ENCODE results near the gene MLEC.
"Not testable (repeated sequence)": the region's sequence is repeated elsewhere in the genome, so short reads cannot be mapped to it uniquely, and the experiment has no call there.

The MLEC gene

GRCh38 chr12:120719072-120719471, 32.1 kb downstream of the MLEC start:
- H3K27me3 Mint-ChIP-seq: no peaks in the 10 kb centered on the region
- no peak overlapping the region for H3K4me3 Mint-ChIP-seq
- no peak overlapping the region for H3K27ac Mint-ChIP-seq
- no peaks in the 10 kb centered on the region for H3K9me3 Mint-ChIP-seq (ENCODE audit: low read depth)
- peaks cover 8% of the 10 kb centered on the region for H3K4me1 Mint-ChIP-seq (ENCODE audit: low read depth)
- peaks cover 24% of the 10 kb centered on the region for H3K36me3 Mint-ChIP-seq

- Mint-ChIP-seq H3K27me3 (no peaks in the 10 kb centered on the region), H3K36me3 (peaks cover 24% of the 10 kb centered on the region), H3K4me3 (no peak overlapping the region), H3K9me3 (ENCODE audit: low read depth) (no peaks in the 10 kb centered on the region), H3K27ac (no peak overlapping the region), H3K4me1 (ENCODE audit: low read depth) (peaks cover 10% of the 10 kb centered on the region)
These were observed 32.7 kb downstream of the MLEC start for GRCh38 chr12:120719496-120720233.

- H3K4me3 Mint-ChIP-seq: no peak overlapping the region
- H3K36me3 Mint-ChIP-seq: peaks cover 24% of the 10 kb centered on the region
- no peaks in the 10 kb centered on the region for H3K9me3 Mint-ChIP-seq (ENCODE audit: low read depth)
- no peaks in the 10 kb centered on the region for H3K27me3 Mint-ChIP-seq
- peaks cover 17% of the 10 kb centered on the region for H3K4me1 Mint-ChIP-seq (ENCODE audit: low read depth)
- no peak overlapping the region for H3K27ac Mint-ChIP-seq
These were observed 33.5 kb downstream of the MLEC start for GRCh38 chr12:120720234-120720986.

DNA sequence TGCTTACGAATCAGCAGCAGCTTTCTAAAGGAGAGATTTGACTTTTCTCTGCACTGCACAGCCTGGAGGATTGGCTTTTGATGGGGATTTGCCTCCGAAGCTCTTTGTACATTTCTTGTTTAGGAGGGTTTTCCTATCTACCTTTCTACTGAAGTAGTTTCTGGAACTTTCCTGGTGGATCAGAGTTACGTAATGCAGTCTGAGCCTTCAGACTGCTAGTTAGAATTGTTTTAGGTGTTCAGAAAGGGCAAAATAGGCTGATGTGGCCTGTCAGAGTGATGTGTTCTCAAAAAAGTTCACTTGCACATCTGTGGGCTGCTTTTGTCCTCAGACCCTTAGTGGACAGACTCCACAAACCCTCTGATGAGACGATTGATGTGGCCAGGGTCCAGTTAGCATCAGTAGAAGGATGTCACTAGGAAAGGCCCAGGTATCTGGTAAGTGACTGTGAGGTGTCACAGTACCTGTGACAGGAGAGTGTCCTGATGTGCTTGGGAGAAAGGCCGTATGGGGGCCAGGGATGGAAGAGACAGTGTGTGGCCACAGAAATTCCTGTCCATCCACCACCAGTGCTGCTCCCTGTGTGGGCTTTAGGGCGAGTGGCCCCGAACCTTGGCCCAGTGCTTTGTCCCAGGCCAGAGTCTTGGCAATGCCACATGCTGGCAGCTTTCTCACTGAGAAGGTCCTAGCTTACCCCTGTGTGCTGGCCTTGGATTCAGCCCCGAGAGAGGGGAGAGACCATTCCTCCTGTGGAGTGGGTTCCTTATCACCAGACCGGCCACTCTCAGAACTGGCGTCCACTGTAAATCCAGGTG, 34.2 kb downstream of the MLEC start:
- H3K4me1 Mint-ChIP-seq (ENCODE audit: low read depth): peaks cover 22% of the 10 kb centered on the region
- no peak overlapping the region for H3K27ac Mint-ChIP-seq
- no peak overlapping the region for H3K4me3 Mint-ChIP-seq
- no peaks in the 10 kb centered on the region for H3K9me3 Mint-ChIP-seq (ENCODE audit: low read depth)
- H3K27me3 Mint-ChIP-seq: no peaks in the 10 kb centered on the region
- H3K36me3 Mint-ChIP-seq: peaks cover 24% of the 10 kb centered on the region

GRCh38 chr12:120721866-120722265, 34.9 kb downstream of the MLEC start:
- Mint-ChIP-seq H3K9me3 (ENCODE audit: low read depth) (no peaks in the 10 kb centered on the region), H3K4me3 (no peak overlapping the region), H3K36me3 (peaks cover 19% of the 10 kb centered on the region), H3K4me1 (ENCODE audit: low read depth) (peaks cover 26% of the 10 kb centered on the region), H3K27ac (no peak overlapping the region), H3K27me3 (no peaks in the 10 kb centered on the region)

GRCh38 chr12:120722784-120723183, 35.8 kb downstream of the MLEC start:
- H3K27me3 Mint-ChIP-seq: no peaks in the 10 kb centered on the region
- no peak overlapping the region for H3K27ac Mint-ChIP-seq
- H3K9me3 Mint-ChIP-seq (ENCODE audit: low read depth): no peaks in the 10 kb centered on the region
- peaks cover 19% of the 10 kb centered on the region for H3K36me3 Mint-ChIP-seq
- H3K4me1 Mint-ChIP-seq (ENCODE audit: low read depth): peaks cover 26% of the 10 kb centered on the region
- no peak overlapping the region for H3K4me3 Mint-ChIP-seq

- Mint-ChIP-seq H3K27me3 (no peaks in the 10 kb centered on the region), H3K9me3 (ENCODE audit: low read depth) (no peaks in the 10 kb centered on the region), H3K36me3 (peaks cover 11% of the 10 kb centered on the region), H3K4me3 (peak overlapping the region; percentile 94), H3K4me1 (ENCODE audit: low read depth) (peaks cover 19% of the 10 kb centered on the region), H3K27ac (peak overlapping the region; percentile 54)
These were observed 37.8 kb downstream of the MLEC start for GRCh38 chr12:120724720-120725119.

- peak overlapping the region; percentile 54 for H3K27ac Mint-ChIP-seq
- no peaks in the 10 kb centered on the region for H3K27me3 Mint-ChIP-seq
- no peaks in the 10 kb centered on the region for H3K9me3 Mint-ChIP-seq (ENCODE audit: low read depth)
- H3K36me3 Mint-ChIP-seq: peaks cover 11% of the 10 kb centered on the region
- H3K4me3 Mint-ChIP-seq: peak overlapping the region; percentile 94
- peaks cover 19% of the 10 kb centered on the region for H3K4me1 Mint-ChIP-seq (ENCODE audit: low read depth)
These were observed 38.3 kb downstream of the MLEC start for GRCh38 chr12:120725151-120725658.

GRCh38 chr12:120725659-120726509, 38.9 kb downstream of the MLEC start, which contains the start of gene ACADS:
Gene ACADS, plus strand, starts transcription at chr12:120725826. Its CDS starts 60 bp downstream, at chr12:120725886.
- no peaks in the 10 kb centered on the region for H3K9me3 Mint-ChIP-seq (ENCODE audit: low read depth)
- H3K27me3 Mint-ChIP-seq: no peaks in the 10 kb centered on the region
- H3K27ac Mint-ChIP-seq: peak within 1 kb of the TSS; percentile 86
- H3K4me1 Mint-ChIP-seq (ENCODE audit: low read depth): peaks cover 19% of the 10 kb centered on the region
- H3K4me3 Mint-ChIP-seq: peak within 1 kb of the TSS; percentile 94
- peaks cover 8% of the 10 kb centered on the region for H3K36me3 Mint-ChIP-seq

GRCh38 chr12:120726510-120726793, 39.5 kb downstream of the MLEC start:
- H3K27ac Mint-ChIP-seq: peak overlapping the region; percentile 86
- H3K27me3 Mint-ChIP-seq: no peaks in the 10 kb centered on the region
- peaks cover 5% of the 10 kb centered on the region for H3K36me3 Mint-ChIP-seq
- peak overlapping the region; percentile 94 for H3K4me3 Mint-ChIP-seq
- H3K4me1 Mint-ChIP-seq (ENCODE audit: low read depth): peaks cover 19% of the 10 kb centered on the region
- H3K9me3 Mint-ChIP-seq (ENCODE audit: low read depth): no peaks in the 10 kb centered on the region

DNA sequence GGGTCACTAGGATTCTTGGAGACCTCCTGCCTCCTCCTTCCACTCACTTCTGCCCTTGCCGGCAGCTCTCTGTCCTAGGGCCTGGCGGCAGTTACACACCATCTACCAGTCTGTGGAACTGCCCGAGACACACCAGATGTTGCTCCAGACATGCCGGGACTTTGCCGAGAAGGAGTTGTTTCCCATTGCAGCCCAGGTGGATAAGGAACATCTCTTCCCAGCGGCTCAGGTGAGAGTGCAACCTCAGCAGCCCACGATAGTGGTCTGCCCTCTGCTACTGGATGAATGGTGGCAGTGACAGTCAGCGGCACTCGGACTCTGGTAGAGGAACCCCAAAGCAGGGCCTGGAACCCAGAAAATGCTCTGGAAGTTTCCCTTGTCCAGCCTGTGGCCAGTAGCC, 40.0 kb downstream of the MLEC start:
- Mint-ChIP-seq H3K4me3 (peak overlapping the region; percentile 94), H3K36me3 (peaks cover 5% of the 10 kb centered on the region), H3K27me3 (no peaks in the 10 kb centered on the region), H3K9me3 (ENCODE audit: low read depth) (no peaks in the 10 kb centered on the region), H3K27ac (no peak overlapping the region), H3K4me1 (ENCODE audit: low read depth) (peaks cover 19% of the 10 kb centered on the region)

- H3K27ac Mint-ChIP-seq; H3K27me3 Mint-ChIP-seq; H3K9me3 Mint-ChIP-seq (ENCODE audit: low read depth); H3K36me3 Mint-ChIP-seq; H3K4me1 Mint-ChIP-seq (ENCODE audit: low read depth); H3K4me3 Mint-ChIP-seq: not testable (repeated sequence)
These were observed 45.2 kb downstream of the MLEC start for GRCh38 chr12:120732198-120732597.

DNA sequence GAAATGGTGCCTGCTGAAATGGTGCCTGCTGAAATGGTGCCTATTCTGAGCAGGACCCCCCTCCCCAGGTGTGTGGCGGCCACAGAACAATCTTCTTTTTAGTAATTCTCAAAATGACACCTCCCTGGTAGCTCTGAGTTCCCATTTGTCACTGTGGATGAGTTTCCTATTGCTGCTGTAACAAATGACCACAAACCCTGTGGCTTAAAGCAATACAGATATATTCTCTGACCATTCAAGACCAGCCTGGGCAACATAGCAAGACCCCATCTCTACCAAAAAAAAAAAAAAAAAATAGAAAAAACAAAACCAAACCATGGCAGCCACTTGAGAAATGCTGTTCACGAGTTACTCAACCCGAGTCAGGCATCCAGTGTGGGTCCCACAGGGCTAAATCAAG, 46.6 kb downstream of the MLEC start:
- no peak overlapping the region for H3K4me3 Mint-ChIP-seq
- H3K4me1 Mint-ChIP-seq (ENCODE audit: low read depth): no peaks in the 10 kb centered on the region
- no peaks in the 10 kb centered on the region for H3K9me3 Mint-ChIP-seq (ENCODE audit: low read depth)
- H3K36me3 Mint-ChIP-seq: peaks cover 2% of the 10 kb centered on the region
- H3K27me3 Mint-ChIP-seq: no peaks in the 10 kb centered on the region
- no peak overlapping the region for H3K27ac Mint-ChIP-seq

GRCh38 chr12:120734210-120734609, 47.3 kb downstream of the MLEC start:
- Mint-ChIP-seq H3K4me3 (no peak overlapping the region), H3K27ac (no peak overlapping the region)

More at GRCh38 chr12:120734210-120734609, 47.3 kb downstream of the MLEC start:
- Mint-ChIP-seq H3K9me3 (ENCODE audit: low read depth) (no peaks in the 10 kb centered on the region), H3K36me3 (peaks cover 2% of the 10 kb centered on the region), H3K4me1 (ENCODE audit: low read depth) (no peaks in the 10 kb centered on the region), H3K27me3 (no peaks in the 10 kb centered on the region)

Data from activated naive CD8-positive, alpha-beta T cell (primary cell).